OCI-LY7 (cell line): ENCODE results near the gene FAM120A. TPM values are rescaled to one million over a fixed set of nuclear protein-coding genes. Genes with fewer than 3 reads are reported as not detected.

Source experiments
- BruUV-seq: library from RNA; stranded (reverse); fragments of 400-500 nt; replicated peaks from 2 replicates; lab custom pipeline; 2021; lab: Mats Ljungman, UMichigan
- CTCF ChIA-PET: fragments of 300-600 bp; sonication (Branson Sonifier 250); formaldehyde crosslinking; loops from one replicate; lab custom pipeline; 2022; ENCODE audit warnings: antibody characterized with exemption; ENCODE audit not compliant: unreplicated experiment; lab: Charles Lee
- POLR2A ChIA-PET: fragments of 300-600 bp; sonication (Branson Sonifier 250); formaldehyde crosslinking; loops from one replicate; lab custom pipeline; 2022; ENCODE audit warnings: antibody characterized with exemption; lab: Charles Lee
- DNase-seq: peaks from one replicate; pipeline ENCODE4 v3.0.0-alpha.2; 2015; ENCODE audit warnings: low spot score
- H2AFZ ChIP-seq: fragments of 200-600 bp; sonication (generic), shearing (Covaris generic); 2 replicates; pipeline ENCODE4 v1.6.1; 2014; ENCODE audit warnings: mild to moderate bottlenecking, antibody characterized with exemption, low read length, moderate library complexity
- H3K27ac ChIP-seq: fragments of 200-600 bp; sonication (generic); 2 replicates; pipeline ENCODE4 v1.5.1; 2014; ENCODE audit warnings: mixed run types, low read depth, mild to moderate bottlenecking, moderate library complexity, low read length, inconsistent platforms; ENCODE audit not compliant: poor library complexity, severe bottlenecking
- H3K36me3 ChIP-seq: fragments of 200-600 bp; sonication (generic); 2 replicates; pipeline ENCODE4 v1.6.1; 2014; ENCODE audit warnings: mild to moderate bottlenecking, antibody characterized with exemption, low read length, moderate library complexity, mixed read lengths; ENCODE audit not compliant: insufficient read depth
- H3K4me1 ChIP-seq: fragments of 200-600 bp; sonication (generic); 2 replicates; pipeline ENCODE4 v1.5.1; 2014; ENCODE audit warnings: mild to moderate bottlenecking, low read length; ENCODE audit not compliant: insufficient read depth, poor library complexity, severe bottlenecking
- H3K4me2 ChIP-seq: fragments of 200-600 bp; sonication (generic); 2 replicates; pipeline ENCODE4 v1.6.1; 2014; ENCODE audit warnings: mild to moderate bottlenecking, low read length
- H3K4me3 ChIP-seq: fragments of 200-600 bp; sonication (generic); 2 replicates; pipeline ENCODE4 v1.5.1; 2014; ENCODE audit warnings: mild to moderate bottlenecking, low read depth, low read length; ENCODE audit not compliant: poor library complexity, severe bottlenecking
- H3K79me2 ChIP-seq: fragments of 200-600 bp; sonication (generic); 2 replicates; pipeline ENCODE4 v1.6.1; 2016; ENCODE audit warnings: low read depth, mild to moderate bottlenecking, low read length, moderate library complexity, mixed read lengths; ENCODE audit not compliant: insufficient read depth
- H3K9me2 ChIP-seq: fragments of 200-600 bp; sonication (generic); 2 replicates; pipeline ENCODE4 v1.6.1; 2016; ENCODE audit warnings: mild to moderate bottlenecking, low read length, mixed read lengths; ENCODE audit not compliant: insufficient read depth
- H3K9me3 ChIP-seq: fragments of 200-600 bp; sonication (generic); 2 replicates; pipeline ENCODE4 v1.6.1; 2014; ENCODE audit warnings: mild to moderate bottlenecking, mixed run types, low read length, mixed read lengths
- H4K20me1 ChIP-seq: fragments of 200-600 bp; sonication (generic); 2 replicates; pipeline ENCODE4 v1.6.1; 2014; ENCODE audit warnings: mild to moderate bottlenecking, antibody characterized with exemption, low read length, moderate library complexity, mixed read lengths; ENCODE audit not compliant: insufficient read depth
- EZH2phosphoT487 ChIP-seq: fragments of 200-600 bp; sonication (generic); IDR thresholded peaks from 2 replicates; pipeline ENCODE4 v1.6.1; 2018; ENCODE audit warnings: low read depth, borderline replicate concordance, mild to moderate bottlenecking, mixed run types, antibody characterized with exemption, low read length, moderate library complexity, mixed read lengths
- intact Hi-C: fragments of 100-400 bp; cut with micrococcal nuclease; formaldehyde crosslinking; loops from one replicate; pipeline ENCODE4 v1.10.0; 2022; ENCODE audit not compliant: unreplicated experiment
- total RNA-seq, 2 experiments: library from RNA; depleted of rRNA in 1 of 2; stranded (reverse); fragments of >200 nt in 1 of 2; shearing (Covaris generic) in 1 of 2; gene quantifications; 2 replicates each; pipeline ENCODE4 v1.2.3, GENCODE V29; 2014 to 2022
- TF ChIP-seq, protein P1 (sequence below): fragments of 200-600 bp; sonication (generic); conservative IDR thresholded peaks from 2 replicates; pipeline ENCODE4 v1.5.1; 2014; ENCODE audit warnings: mild to moderate bottlenecking, antibody characterized with exemption, low read length, moderate library complexity, mixed read lengths

Gene FAM120A
- total RNA-seq, 2 experiments from 2014 or later = 81.9 to 104 TPM

DNA sequence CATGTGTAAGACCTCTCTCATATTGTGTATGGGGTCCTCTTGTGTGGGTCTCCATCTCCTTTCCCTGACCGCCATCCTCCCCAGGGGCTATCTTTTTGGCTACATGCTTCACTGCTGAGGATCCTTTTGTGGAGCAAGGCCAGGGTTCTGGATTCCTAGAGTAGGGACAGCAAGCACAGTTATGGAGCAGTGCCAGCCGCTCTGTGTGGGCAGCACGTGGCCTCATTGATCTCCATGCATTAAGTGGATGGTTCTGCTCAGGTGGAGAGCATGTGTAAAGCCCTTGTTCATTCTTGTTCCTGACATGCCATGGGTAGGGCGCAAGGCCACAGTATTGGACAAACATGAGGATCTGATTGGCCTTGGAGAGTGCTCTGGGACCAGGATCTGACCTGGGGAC lies 133.8 kb downstream of the FAM120A start:
- CTCF ChIA-PET = no interaction called here
- Histone ChIP-seq H3K27ac (no peak overlapping the region), H3K4me2 (no peak overlapping the region), H3K4me1 (no peaks in the 10 kb centered on the region), H4K20me1 (no peaks in the 10 kb centered on the region), H3K36me3 (no peaks in the 10 kb centered on the region; the same call in 1 of the 2 replicates), H3K9me2 (no peaks in the 10 kb centered on the region), H3K9me3 (0 out of 2 replicates have a peak, but pooled peaks cover 9% of the 10 kb centered on the region), H3K79me2 (no peaks in the 10 kb centered on the region; the same call in 1 of the 2 replicates), H2AFZ (no peak overlapping the region), H3K4me3 (no peak overlapping the region)
- BruUV-seq = no TSS peak
- DNase-seq = no peak
- intact Hi-C loops = no loop called here
- POLR2A ChIA-PET = no interaction called here
- no peak for TF ChIP-seq EZH2phosphoT487
- TF ChIP-seq, protein P1, sequence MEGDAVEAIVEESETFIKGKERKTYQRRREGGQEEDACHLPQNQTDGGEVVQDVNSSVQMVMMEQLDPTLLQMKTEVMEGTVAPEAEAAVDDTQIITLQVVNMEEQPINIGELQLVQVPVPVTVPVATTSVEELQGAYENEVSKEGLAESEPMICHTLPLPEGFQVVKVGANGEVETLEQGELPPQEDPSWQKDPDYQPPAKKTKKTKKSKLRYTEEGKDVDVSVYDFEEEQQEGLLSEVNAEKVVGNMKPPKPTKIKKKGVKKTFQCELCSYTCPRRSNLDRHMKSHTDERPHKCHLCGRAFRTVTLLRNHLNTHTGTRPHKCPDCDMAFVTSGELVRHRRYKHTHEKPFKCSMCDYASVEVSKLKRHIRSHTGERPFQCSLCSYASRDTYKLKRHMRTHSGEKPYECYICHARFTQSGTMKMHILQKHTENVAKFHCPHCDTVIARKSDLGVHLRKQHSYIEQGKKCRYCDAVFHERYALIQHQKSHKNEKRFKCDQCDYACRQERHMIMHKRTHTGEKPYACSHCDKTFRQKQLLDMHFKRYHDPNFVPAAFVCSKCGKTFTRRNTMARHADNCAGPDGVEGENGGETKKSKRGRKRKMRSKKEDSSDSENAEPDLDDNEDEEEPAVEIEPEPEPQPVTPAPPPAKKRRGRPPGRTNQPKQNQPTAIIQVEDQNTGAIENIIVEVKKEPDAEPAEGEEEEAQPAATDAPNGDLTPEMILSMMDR = no peak

DNA sequence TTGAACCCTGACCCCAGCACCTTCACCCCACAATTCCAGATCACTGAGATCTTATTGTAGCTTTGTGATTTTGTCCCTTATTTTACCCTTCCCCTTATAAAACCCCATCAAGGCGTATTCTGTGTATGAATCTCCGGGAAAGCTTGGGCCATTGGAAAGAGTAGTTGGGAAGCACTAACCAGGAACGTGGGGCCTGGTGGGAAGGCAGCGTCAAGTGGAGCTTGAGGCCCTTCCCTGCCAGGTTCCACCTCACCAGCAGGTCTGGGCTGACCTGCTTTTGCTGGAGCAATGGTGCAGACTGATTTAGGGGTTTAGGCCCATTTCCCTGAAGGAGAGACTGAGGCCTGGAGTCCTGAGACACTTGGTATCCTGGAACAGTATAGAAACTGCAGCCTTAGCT lies 134.2 kb downstream of the FAM120A start:
- no peak overlapping the region for H3K27ac ChIP-seq
- ChIA-PET CTCF (no interaction called here), POLR2A (no interaction called here)
- DNase-seq = no peak
- no peak for TF ChIP-seq EZH2phosphoT487
- TF ChIP-seq, protein P1 = no peak
- no peaks in the 10 kb centered on the region for H4K20me1 ChIP-seq
- H3K9me3 ChIP-seq = 0 out of 2 replicates have a peak, but pooled peaks cover 9% of the 10 kb centered on the region
- H2AFZ ChIP-seq = no peak overlapping the region
- intact Hi-C loops = no loop called here
- H3K4me3 ChIP-seq = no peak overlapping the region
- H3K4me2 ChIP-seq = no peak overlapping the region
- no peaks in the 10 kb centered on the region; the same call in 1 of the 2 replicates for H3K79me2 ChIP-seq
- H3K36me3 ChIP-seq = no peaks in the 10 kb centered on the region; the same call in 1 of the 2 replicates
- H3K4me1 ChIP-seq = no peaks in the 10 kb centered on the region
- BruUV-seq = no TSS peak
- H3K9me2 ChIP-seq = no peaks in the 10 kb centered on the region

DNA sequence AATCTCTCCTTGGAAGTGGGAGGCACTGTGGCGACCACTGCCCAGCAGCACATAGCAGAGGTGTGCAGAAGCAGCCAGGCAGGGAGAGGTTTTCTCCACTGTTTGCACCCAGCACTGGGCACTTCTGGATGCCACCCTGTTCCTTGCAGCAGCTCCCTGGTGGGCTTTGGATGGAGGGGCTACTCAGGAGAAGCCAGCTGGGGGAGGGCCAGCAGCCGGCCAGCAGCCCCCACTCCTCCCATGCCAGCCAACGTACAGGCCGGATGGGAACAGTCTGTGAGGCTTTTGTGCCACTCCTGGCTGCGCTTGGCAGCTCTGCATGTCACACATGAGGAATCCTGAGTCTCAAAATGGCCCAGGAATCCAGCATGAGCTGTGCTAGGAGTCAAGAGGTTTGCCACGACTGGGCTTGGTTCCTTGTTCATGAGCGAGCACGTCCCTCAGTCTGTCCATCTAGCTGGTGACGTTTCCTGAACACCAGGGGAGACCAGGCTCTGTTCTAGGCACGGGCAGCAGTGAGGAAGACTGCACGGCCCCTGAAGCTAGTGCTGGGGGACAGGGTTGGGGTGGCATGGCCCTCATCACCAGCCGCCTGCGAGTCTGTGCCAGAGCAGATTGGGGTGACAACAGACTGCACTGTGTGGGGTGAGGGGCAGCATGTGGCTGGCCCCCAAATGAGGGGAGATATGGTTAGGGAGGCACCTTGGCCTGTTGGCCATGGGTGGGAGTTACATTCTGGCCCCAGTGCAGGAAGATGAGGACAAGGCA lies 135.0 kb downstream of the FAM120A start:
- Histone ChIP-seq H4K20me1 (no peaks in the 10 kb centered on the region; the same call in 1 of the 2 replicates), H3K36me3 (no peaks in the 10 kb centered on the region; the same call in 1 of the 2 replicates), H3K4me2 (no peak overlapping the region), H3K4me3 (no peak overlapping the region), H3K27ac (no peak overlapping the region), H2AFZ (no peak overlapping the region), H3K79me2 (no peaks in the 10 kb centered on the region; the same call in 1 of the 2 replicates), H3K9me3 (0 out of 2 replicates have a peak, but pooled peaks cover 9% of the 10 kb centered on the region), H3K9me2 (no peaks in the 10 kb centered on the region), H3K4me1 (no peaks in the 10 kb centered on the region)
- TF ChIP-seq, protein P1 = no peak
- TF ChIP-seq EZH2phosphoT487 = no peak
- CTCF ChIA-PET = no interaction called here
- BruUV-seq = no TSS peak
- POLR2A ChIA-PET = no interaction called here
- intact Hi-C loops = no loop called here
- DNase-seq = no peak
